NT2/D1 (cell line): ENCODE measurements around the gene TAF4B.

Experiments
- DNase-seq: peaks from one replicate; pipeline ENCODE4 v3.0.0-alpha.2; 2011; ENCODE audit warnings: low read depth, low spot score
- H3K27me3 ChIP-seq: 2 replicates; pipeline ENCODE4 v1.6.0; 2011; ENCODE audit warnings: mild to moderate bottlenecking; ENCODE audit not compliant: insufficient read length, insufficient read depth
- H3K36me3 ChIP-seq: 2 replicates; pipeline ENCODE4 v1.6.1; 2011; ENCODE audit warnings: mild to moderate bottlenecking, low read length, mixed read lengths; ENCODE audit not compliant: insufficient read depth, insufficient read length
- H3K4me1 ChIP-seq: 2 replicates; pipeline ENCODE4 v1.5.1; 2011; ENCODE audit not compliant: insufficient read depth, insufficient read length
- H3K4me3 ChIP-seq: 2 replicates; pipeline ENCODE4 v1.5.1; 2011; ENCODE audit warnings: low read depth; ENCODE audit not compliant: insufficient read length
- H3K9ac ChIP-seq: 2 replicates; pipeline ENCODE4 v1.6.0; 2011; ENCODE audit warnings: low read depth; ENCODE audit not compliant: insufficient read length
- H3K9me3 ChIP-seq: 2 replicates; pipeline ENCODE4 v1.5.1; 2011; ENCODE audit warnings: mild to moderate bottlenecking, low read length; ENCODE audit not compliant: insufficient read depth
- SUZ12 ChIP-seq: IDR thresholded peaks from 2 replicates; pipeline ENCODE4 v1.6.1; 2011; ENCODE audit not compliant: insufficient read length, insufficient read depth; ENCODE audit errors: extremely low read depth
- YY1 ChIP-seq: IDR thresholded peaks from 2 replicates; pipeline ENCODE4 v1.6.1; 2011; ENCODE audit not compliant: insufficient read length, insufficient read depth
- ZNF274 ChIP-seq: IDR thresholded peaks from 2 replicates; pipeline ENCODE4 v1.6.1; 2011; ENCODE audit warnings: mild to moderate bottlenecking, low read depth, low read length

Gene TAF4B

GRCh38 chr18:26336572-26336971, 110.3 kb downstream of the TAF4B start:
- Histone ChIP-seq H3K4me3 (no peak overlapping the region), H3K36me3 (no peaks in the 10 kb centered on the region), H3K4me1 (no peaks in the 10 kb centered on the region), H3K9ac (no peak overlapping the region), H3K9me3 (no peaks in the 10 kb centered on the region), H3K27me3 (no peaks in the 10 kb centered on the region)
- DNase-seq, result no peak
- TF ChIP-seq SUZ12, result no peak
- TF ChIP-seq YY1, result no peak
- TF ChIP-seq ZNF274, result no peak

DNA sequence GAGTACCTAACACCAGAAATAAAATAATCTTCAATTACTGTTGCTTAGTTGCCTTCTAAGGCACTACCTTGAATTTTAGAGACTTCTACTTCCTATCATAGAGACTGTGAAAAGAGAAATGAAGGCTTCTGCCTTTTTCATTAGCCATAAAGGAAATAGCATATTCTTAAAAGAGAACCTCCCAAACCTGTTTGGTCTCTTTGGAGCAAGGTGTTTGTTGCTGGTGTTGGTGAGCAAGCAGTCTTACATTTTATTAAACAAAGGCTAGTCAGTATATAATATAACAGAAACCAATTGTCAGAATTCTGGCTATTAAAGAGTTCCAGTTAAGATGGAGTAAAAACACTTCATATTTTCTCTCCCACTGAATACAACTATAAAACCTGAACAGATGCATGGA, 116.4 kb downstream of the TAF4B start:
- H3K4me1 ChIP-seq, result no peaks in the 10 kb centered on the region
- no peaks in the 10 kb centered on the region for H3K36me3 ChIP-seq
- H3K4me3 ChIP-seq, result no peak overlapping the region
- no peaks in the 10 kb centered on the region for H3K27me3 ChIP-seq
- DNase-seq, result no peak
- peaks cover 5% of the 10 kb centered on the region; the same call in 1 of the 2 replicates for H3K9me3 ChIP-seq
- H3K9ac ChIP-seq, result no peak overlapping the region
- TF ChIP-seq YY1, result no peak
- TF ChIP-seq ZNF274, result no peak
- TF ChIP-seq SUZ12, result no peak

- Histone ChIP-seq H3K9me3 (peaks cover 5% of the 10 kb centered on the region; the same call in 1 of the 2 replicates), H3K9ac (no peak overlapping the region), H3K36me3 (no peaks in the 10 kb centered on the region), H3K27me3 (no peaks in the 10 kb centered on the region), H3K4me3 (no peak overlapping the region), H3K4me1 (no peaks in the 10 kb centered on the region)
- DNase-seq, result no peak
- TF ChIP-seq YY1 (no peak), SUZ12 (no peak), ZNF274 (no peak)
Measured at GRCh38 chr18:26350961-26351360, 124.7 kb downstream of the TAF4B start.

DNA sequence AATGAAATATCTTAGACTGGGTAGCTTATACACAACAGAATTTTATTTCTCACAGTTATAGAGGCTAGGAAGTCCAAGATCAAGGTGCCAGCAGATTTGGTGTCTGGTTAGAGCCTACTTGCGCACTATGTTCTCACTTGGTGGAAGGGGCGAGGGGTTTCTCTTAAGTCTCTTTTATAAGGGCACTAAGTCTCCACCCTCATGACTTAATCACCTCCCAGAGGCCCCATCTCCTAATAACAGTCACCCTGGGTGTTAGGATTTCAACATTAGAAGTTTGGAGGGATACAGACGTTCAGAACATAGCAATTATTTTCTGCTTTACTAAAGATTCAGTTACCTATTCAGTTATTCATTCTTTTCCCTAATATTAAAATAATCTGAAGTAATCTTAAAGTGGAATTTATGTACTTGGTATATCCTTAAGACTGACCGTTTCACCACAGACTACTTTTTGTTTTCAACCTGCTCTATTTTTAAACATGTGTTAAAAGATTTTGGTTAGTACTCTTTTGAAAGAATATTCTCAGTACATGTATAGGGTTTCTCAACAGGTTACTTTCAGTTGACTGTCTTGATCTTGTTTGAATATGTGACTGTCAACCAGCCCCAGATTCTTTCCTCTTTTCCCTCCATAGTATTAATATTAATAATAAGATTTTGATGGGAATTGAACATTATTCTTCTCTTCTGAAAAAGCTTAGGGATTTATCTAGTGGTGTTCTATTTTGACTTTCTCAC, 130.0 kb downstream of the TAF4B start:
- no peaks in the 10 kb centered on the region for H3K4me1 ChIP-seq
- TF ChIP-seq ZNF274 (no peak), SUZ12 (no peak), YY1 (no peak)
- H3K36me3 ChIP-seq, result no peaks in the 10 kb centered on the region
- no peaks in the 10 kb centered on the region for H3K27me3 ChIP-seq
- no peak for DNase-seq
- H3K4me3 ChIP-seq, result no peak overlapping the region
- no peaks in the 10 kb centered on the region for H3K9me3 ChIP-seq
- no peak overlapping the region for H3K9ac ChIP-seq

- Histone ChIP-seq H3K27me3 (no peaks in the 10 kb centered on the region), H3K36me3 (no peaks in the 10 kb centered on the region), H3K9me3 (no peaks in the 10 kb centered on the region), H3K4me1 (no peaks in the 10 kb centered on the region), H3K9ac (no peak overlapping the region), H3K4me3 (no peak overlapping the region)
- TF ChIP-seq ZNF274 (no peak), SUZ12 (no peak), YY1 (no peak)
- DNase-seq, result no peak
Measured at GRCh38 chr18:26357960-26358359, 131.7 kb downstream of the TAF4B start.

GRCh38 chr18:26362021-26362420, 135.8 kb downstream of the TAF4B start:
- no peak for DNase-seq
- no peak overlapping the region for H3K4me3 ChIP-seq
- no peaks in the 10 kb centered on the region for H3K36me3 ChIP-seq
- TF ChIP-seq YY1, result no peak
- TF ChIP-seq ZNF274, result no peak
- TF ChIP-seq SUZ12, result no peak
- H3K4me1 ChIP-seq, result no peaks in the 10 kb centered on the region
- H3K9ac ChIP-seq, result no peak overlapping the region
- no peaks in the 10 kb centered on the region for H3K27me3 ChIP-seq
- no peaks in the 10 kb centered on the region for H3K9me3 ChIP-seq

GRCh38 chr18:26367425-26367824, 141.2 kb downstream of the TAF4B start:
- no peak for DNase-seq
- Histone ChIP-seq H3K36me3 (no peaks in the 10 kb centered on the region), H3K4me1 (no peaks in the 10 kb centered on the region), H3K27me3 (no peaks in the 10 kb centered on the region), H3K9ac (no peak overlapping the region), H3K4me3 (no peak overlapping the region), H3K9me3 (no peaks in the 10 kb centered on the region)
- TF ChIP-seq ZNF274, result no peak
- TF ChIP-seq YY1, result no peak
- TF ChIP-seq SUZ12, result no peak
